Measurements from ENCODE around the gene BRMS1L. TPM values are rescaled to one million over a fixed set of nuclear protein-coding genes. Genes with fewer than 3 reads are reported as not detected.
A peak's percentile ranks its signal among the peaks of the same experiment; 100 is the strongest.

The BRMS1L gene
- total and polyA plus RNA-seq, 10 of the 15 experiments (the other 5 are each of a cell fraction or from before 2014, with no cell fraction given) = 5.3 to 26.7 (median 8.3) TPM

GRCh38 chr14:35854696-35855270, 28.6 kb downstream of the BRMS1L start:
- 4% methylated on average over 1 of the region's 1 CpG for WGBS (ENCODE audit: insufficient coverage, insufficient replicate concordance, low lambda C conversion rate, missing lambda C conversion rate)
- Histone ChIP-seq H3K4me3 (no peak overlapping the region), H3K27ac (ENCODE audit: control insufficient read depth, insufficient read depth) (peak overlapping the region; percentile 37), H3K9me3 (replicated peaks; ENCODE audit: control insufficient read depth, insufficient read depth, low read length) (no peaks in the 10 kb centered on the region; the same call in 1 of the 3 replicates), H3K27me3 (replicated peaks in 1 of 2; ENCODE audit: control insufficient read depth in 2 of 2, insufficient read depth in 2 of 2, low read length in 1 of 2) (no peaks in the 10 kb centered on the region), H3K36me3 (ENCODE audit: control insufficient read depth in 2 of 2, insufficient read depth in 2 of 2, low read length in 1 of 2) (peaks cover 0 to 4% of the 10 kb centered on the region in 2 experiments; a peak in 1 of 4 replicates), H3K4me2 (ENCODE audit: control insufficient read depth, insufficient read depth) (peak overlapping the region; percentile 57), H4K20me1 (ENCODE audit: control insufficient read depth, insufficient read depth) (no peaks in the 10 kb centered on the region), H3K4me1 (ENCODE audit: control insufficient read depth, insufficient read depth, low read length) (peaks cover 23% of the 10 kb centered on the region), H2AFZ (ENCODE audit: control insufficient read depth, low read depth, low read length) (no peak overlapping the region; the same call in 1 of the 2 replicates), H3K79me2 (ENCODE audit: control insufficient read depth, insufficient read depth, low read length) (no peaks in the 10 kb centered on the region), H3K9ac (ENCODE audit: control insufficient read depth, insufficient read depth, low read length) (no peak overlapping the region)
- ChIA-PET CTCF (interaction anchor here (1.0 to 2.6 kb wide), 4 partner anchors 28 to 36 kb away, joined by 3 to 11 read pairs (median 8); partner anchors contain the start of gene BRMS1L), SMC1A (ENCODE audit: uncharacterized antibody, unreplicated experiment) (interaction anchor here (0.8 to 1.7 kb wide), 6 partner anchors 15 to 49 kb away, joined by 3 to 9 read pairs (median 4); partner anchors contain the start of gene RALGAPA1), POLR2A (interaction anchor here (1.0 kb wide), 1 partner anchor 27 kb away, joined by 4 read pairs; no protein-coding TSS in a partner anchor), RAD21 (ENCODE audit: unreplicated experiment) (interaction anchor here (1.0 to 2.3 kb wide), 2 partner anchors 29 to 215 kb away, joined by 4 to 7 read pairs; partner anchors contain the start of gene BRMS1L)
- no peak for FAIRE-seq
- ATAC-seq = no peak; the same call in 2 of the 3 replicates
- no peak for DNase-seq (ENCODE audit: low read depth, low spot score)
- no TSS peak for BruUV-seq (replicated peaks)
- intact Hi-C loops (cut with micrococcal nuclease; ENCODE audit: unreplicated experiment) = no loop called here
- in situ Hi-C loops (cut with MboI) = no loop called here
- TF ChIP-seq NR2C2 (IDR thresholded peaks at IDR 0.05; ENCODE audit: borderline replicate concordance, control insufficient read depth, insufficient read length, low read depth) (no peak), IKZF2 (IDR thresholded peaks at IDR 0.05) (0 out of 4 replicates have a peak, but pooled peaks of 1 of the 2 experiments have one; percentile 34), SPI1 (IDR thresholded peaks at IDR 0.05; ENCODE audit: borderline replicate concordance, insufficient read depth, low read depth, low read length) (peak; percentile 67; the same call in 1 of the 2 replicates)

- H3K4me2 ChIP-seq (ENCODE audit: control insufficient read depth, insufficient read depth) = peak overlapping the region; percentile 52
- H4K20me1 ChIP-seq (ENCODE audit: control insufficient read depth, insufficient read depth) = no peaks in the 10 kb centered on the region
- intact Hi-C loops (cut with micrococcal nuclease; ENCODE audit: unreplicated experiment) = no loop called here
- WGBS (ENCODE audit: insufficient coverage, insufficient replicate concordance, low lambda C conversion rate, missing lambda C conversion rate) = 16% methylated on average over 6 of the region's 6 CpGs
- H2AFZ ChIP-seq (ENCODE audit: control insufficient read depth, low read depth, low read length) = no peak overlapping the region
- ChIA-PET POLR2A (interaction anchor here (1.0 kb wide), 1 partner anchor 29 kb away, joined by 4 read pairs; no protein-coding TSS in a partner anchor), SMC1A (ENCODE audit: uncharacterized antibody, unreplicated experiment) (interaction anchor here (0.6 to 1.7 kb wide), 4 partner anchors 27 to 360 kb away, joined by 3 to 4 read pairs (median 4); partner anchors contain the start of gene RALGAPA1), RAD21 (ENCODE audit: unreplicated experiment) (interaction anchor here (1.4 kb wide), 1 partner anchor 85 kb away, joined by 4 read pairs; no protein-coding TSS in a partner anchor), CTCF (interaction anchor here (1.4 to 2.6 kb wide), 4 partner anchors 27 to 518 kb away, joined by 7 to 11 read pairs (median 10); partner anchors contain the start of gene BRMS1L)
- no peaks in the 10 kb centered on the region; the same call in 1 of the 3 replicates for H3K9me3 ChIP-seq (replicated peaks; ENCODE audit: control insufficient read depth, insufficient read depth, low read length)
- BruUV-seq (replicated peaks) = no TSS peak
- H3K79me2 ChIP-seq (ENCODE audit: control insufficient read depth, insufficient read depth, low read length) = no peaks in the 10 kb centered on the region
- H3K9ac ChIP-seq (ENCODE audit: control insufficient read depth, insufficient read depth, low read length) = no peak overlapping the region
- H3K36me3 ChIP-seq (ENCODE audit: control insufficient read depth in 2 of 2, insufficient read depth in 2 of 2, low read length in 1 of 2) = peaks cover 0 to 4% of the 10 kb centered on the region in 2 experiments; a peak in 1 of 4 replicates
- peak; percentile 84 for FAIRE-seq
- in situ Hi-C loops (cut with MboI) = no loop called here
- H3K4me1 ChIP-seq (ENCODE audit: control insufficient read depth, insufficient read depth, low read length) = peaks cover 28% of the 10 kb centered on the region
- peak; percentile 85 for DNase-seq (ENCODE audit: low read depth, low spot score)
- no peaks in the 10 kb centered on the region for H3K27me3 ChIP-seq (replicated peaks in 1 of 2; ENCODE audit: control insufficient read depth in 2 of 2, insufficient read depth in 2 of 2, low read length in 1 of 2)
- ATAC-seq = peak; percentile 97
- H3K4me3 ChIP-seq = no peak overlapping the region
- H3K27ac ChIP-seq (ENCODE audit: control insufficient read depth, insufficient read depth) = peak overlapping the region; percentile 27; the same call in 1 of the 2 replicates
- TF ChIP-seq CEBPB (IDR thresholded peaks at IDR 0.05; ENCODE audit: borderline replicate concordance in 1 of 2, low read depth in 2 of 2, low read length in 2 of 2) (peak in 1 of 2 experiments; percentile 90; a peak in 2 of 4 replicates), ATF7 (IDR thresholded peaks at IDR 0.05; ENCODE audit: low read depth) (peak; percentile 70), FOXM1 (IDR thresholded peaks at IDR 0.05; ENCODE audit: low read depth, low read length) (peak; percentile 98), ZNF622 (IDR thresholded peaks at IDR 0.05) (no peak), TARDBP (IDR thresholded peaks at IDR 0.05; ENCODE audit: borderline replicate concordance) (no peak), ZBTB33 (IDR thresholded peaks at IDR 0.05) (no peak)
Observed at GRCh38 chr14:35855876-35856481, 29.8 kb downstream of the BRMS1L start.
